GM18508 (cell line): Measurements from ENCODE around the gene DPYD.

Source experiments
- ATAC-seq: cut with Tn5 transposase; IDR thresholded peaks from one replicate; pipeline ENCODE4 v1.9.1; 2021; ENCODE audit warnings: moderate number of reproducible peaks; ENCODE audit not compliant: insufficient read depth, unreplicated experiment

DPYD gene

DNA sequence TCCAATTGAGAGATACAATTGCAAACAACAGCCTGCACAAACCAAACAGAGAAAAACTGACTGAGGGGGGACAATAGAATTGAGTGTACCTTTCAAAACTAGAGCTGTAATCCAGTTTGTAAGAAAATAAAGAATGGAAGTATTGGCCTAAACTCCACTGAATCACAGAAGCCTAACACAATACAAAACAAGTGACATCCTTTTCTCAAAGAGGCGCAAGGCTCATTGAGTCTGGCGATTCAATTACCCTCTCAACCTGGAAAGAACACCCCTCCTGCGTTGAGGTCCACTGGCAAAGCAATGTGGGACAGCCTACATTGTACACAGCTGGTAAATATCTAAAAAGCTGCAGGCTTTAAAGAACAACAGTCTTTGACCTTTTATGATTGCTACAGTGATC, 182.6 kb downstream of the DPYD start:
- ATAC-seq = no peak

DNA sequence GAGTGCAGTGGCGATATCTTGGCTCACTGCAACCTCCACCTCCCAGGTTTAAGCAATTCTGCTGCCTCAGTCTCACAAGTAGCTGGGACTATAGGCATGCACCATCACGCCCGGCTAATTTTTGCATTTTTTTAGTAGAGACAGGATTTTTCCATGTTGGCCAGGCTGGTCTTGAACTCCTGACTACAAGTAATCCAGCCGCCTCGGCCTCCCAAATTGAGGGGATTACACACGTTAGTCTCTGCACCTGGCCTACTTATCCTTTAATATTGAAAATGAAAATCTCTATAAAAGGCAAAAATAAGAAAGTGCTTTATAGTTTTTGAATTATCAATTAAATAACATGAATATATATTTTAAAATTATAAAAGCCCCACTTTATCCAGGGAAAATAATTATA, 190.6 kb downstream of the DPYD start:
- no peak for ATAC-seq

GRCh38 chr1:97728436-97728835, 192.4 kb downstream of the DPYD start:
- ATAC-seq = no peak

DNA sequence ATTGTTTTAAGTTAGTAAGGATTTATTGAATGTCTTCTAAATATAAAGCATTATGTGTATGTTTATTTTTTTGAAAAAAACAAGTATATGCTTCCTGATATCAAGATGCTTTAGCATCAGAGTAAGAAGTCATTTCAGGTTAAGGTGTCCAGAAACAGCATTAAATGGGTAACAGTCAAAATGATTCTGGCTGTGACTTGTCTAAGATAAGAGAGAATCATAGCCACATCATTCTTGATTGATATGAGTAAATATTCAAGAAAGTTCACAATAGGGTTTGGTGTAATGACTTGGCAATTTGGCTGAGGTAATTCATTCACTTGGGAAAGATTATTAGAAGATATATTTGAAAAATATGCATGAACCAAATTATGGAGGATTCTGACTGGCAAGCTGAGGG, 193.8 kb downstream of the DPYD start:
- no peak for ATAC-seq

DNA sequence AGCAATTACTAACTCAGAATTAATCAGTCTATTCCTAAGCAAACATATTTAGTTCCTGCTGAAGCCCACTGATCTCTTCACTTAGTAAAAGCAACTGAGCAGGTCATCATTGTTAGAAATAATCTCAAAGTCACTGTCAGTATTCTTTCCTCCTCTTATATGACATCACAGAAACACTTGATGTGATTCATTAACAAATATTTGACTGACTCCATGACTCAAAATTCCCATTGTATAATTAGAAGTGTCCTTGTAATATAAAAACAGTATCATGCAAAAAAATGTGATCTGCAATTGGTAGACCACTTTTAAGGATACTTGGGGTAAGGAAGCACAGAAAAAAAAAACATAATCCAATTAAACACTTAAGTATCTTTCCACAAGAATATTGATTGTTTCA, 194.4 kb downstream of the DPYD start:
- no peak for ATAC-seq

DNA sequence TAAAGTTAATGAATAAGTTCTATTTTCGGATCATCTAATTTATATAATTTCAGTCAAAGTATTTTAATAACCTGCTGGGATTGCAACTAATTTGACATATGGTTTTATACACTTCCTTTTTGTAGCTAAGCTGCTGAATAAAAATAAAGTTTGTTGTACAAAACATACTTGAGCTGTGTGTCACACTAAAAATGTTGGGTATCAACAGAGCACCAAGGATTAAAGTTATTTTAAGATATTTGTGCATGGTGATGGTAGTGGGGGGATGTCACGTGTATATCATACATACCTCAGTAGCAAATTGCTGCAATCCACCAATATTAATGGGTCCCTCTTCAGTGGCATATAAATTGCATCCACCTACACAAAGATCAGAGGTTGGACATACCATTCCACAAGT, 199.6 kb downstream of the DPYD start:
- ATAC-seq = no peak

GRCh38 chr1:97712980-97713379, 207.9 kb downstream of the DPYD start:
- ATAC-seq = no peak

DNA sequence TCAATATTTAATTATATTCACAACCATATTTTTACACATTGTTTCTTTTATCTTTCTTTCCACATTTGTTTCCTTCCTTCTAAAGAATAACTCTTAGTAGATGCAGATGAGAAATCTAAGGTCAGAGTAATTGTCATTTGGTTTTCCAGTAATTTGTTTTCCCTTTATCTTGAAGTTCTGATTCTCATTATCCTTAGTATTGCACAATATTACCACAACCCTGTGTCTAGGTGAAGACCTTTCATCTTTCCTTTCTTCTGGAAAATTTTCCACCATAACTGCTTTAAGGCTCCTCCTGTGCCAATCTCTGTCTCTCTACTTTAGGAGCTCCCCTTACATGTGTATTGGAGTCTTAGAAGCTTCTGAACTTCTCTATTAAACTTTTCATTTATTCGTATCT, 209.0 kb downstream of the DPYD start:
- no peak for ATAC-seq

DNA sequence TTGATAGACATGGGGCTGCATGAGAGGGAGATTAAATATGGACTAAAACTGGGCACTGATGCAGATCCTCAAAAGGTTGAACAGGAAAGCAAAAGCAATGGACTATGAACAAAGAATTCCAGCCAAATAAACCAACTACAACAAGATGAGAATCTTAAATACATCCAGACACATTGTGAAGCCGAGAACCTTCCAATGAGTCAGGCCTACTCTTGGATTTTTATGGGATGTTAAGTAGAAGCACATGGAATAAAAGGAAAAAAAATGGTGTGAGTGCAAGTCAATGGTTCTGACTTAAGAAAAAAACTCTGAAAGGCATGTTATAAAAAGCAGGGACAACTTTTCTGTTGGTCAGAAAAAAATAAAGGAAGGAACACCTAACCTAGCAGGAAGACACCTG, 227.2 kb downstream of the DPYD start:
- ATAC-seq = no peak

DNA sequence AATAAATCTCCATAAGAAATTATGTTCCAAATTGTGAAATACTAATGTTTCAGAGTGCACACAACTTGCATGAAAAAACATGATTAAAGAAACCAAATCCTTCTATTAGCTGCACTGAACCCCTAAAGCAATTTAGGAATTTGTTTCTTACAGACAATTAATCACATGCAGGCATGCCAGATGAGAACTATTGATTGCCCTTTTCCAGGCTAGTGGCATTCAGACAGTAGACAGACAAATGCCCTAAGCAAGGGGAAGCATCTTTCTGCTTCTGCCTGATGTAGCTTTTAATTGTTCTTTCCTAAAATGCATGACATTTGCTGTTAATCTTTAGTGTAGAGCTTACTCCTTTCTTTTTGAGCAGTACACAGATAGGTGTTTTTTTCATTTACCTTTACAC, 229.5 kb downstream of the DPYD start:
- no peak for ATAC-seq

DNA sequence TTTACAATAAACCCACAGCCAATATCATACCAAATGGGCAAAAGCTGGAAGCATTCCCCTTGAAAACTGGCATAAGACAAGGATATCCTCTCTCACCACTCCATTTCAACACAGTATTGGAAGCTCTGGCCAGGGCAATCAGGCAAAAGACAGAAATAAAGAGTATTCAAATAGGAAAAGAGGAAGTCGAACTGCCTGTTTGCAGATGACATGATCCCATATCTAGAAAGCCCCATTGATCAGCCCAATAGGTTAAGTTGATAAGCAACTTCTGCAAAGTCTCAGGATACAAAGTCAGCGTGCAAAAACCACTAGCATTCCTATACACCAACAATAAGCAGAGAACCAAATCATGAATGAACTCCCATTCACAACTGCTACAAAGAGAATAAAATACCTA, 235.5 kb downstream of the DPYD start:
- ATAC-seq = no peak

GRCh38 chr1:97680894-97681293, 239.9 kb downstream of the DPYD start:
- ATAC-seq = no peak

GRCh38 chr1:97680470-97680869, 240.4 kb downstream of the DPYD start:
- ATAC-seq = no peak

DNA sequence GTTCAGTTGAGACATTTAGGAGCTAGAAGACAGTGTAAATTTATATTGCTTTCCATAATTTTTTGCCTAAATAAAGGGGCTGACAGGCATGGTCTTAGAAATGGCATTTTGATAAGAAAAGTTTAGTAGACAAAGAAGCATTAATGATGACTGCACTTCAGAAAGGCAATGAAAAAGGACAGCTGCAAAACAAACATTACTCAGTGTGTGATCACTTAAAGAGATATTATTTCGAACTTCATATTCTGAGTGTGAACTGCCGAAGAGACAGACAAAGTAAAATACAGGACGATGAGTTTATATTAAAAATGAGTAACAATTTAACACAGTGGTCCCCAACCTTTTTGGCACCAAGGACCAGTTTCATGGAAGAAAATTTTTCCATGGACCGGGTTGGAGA, 243.1 kb downstream of the DPYD start:
- ATAC-seq = no peak

DNA sequence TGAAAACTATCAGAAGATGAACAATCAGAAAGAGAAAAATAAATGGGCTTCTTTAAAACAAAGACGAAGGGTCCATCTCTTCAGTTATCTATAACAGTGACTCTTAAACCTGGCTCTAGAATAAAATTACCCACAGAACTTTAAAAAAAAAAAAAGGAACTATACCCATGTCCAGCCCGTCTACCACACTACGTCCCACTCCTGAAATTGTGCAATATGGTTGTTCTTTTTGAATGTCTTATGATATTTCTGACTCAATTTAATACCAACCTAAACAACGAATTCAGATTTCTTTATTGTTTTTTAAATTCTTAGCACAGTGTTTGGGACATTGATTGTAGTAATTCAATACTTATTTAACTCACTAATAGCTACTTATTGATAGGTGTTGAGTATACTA, 246.3 kb downstream of the DPYD start:
- no peak for ATAC-seq

DNA sequence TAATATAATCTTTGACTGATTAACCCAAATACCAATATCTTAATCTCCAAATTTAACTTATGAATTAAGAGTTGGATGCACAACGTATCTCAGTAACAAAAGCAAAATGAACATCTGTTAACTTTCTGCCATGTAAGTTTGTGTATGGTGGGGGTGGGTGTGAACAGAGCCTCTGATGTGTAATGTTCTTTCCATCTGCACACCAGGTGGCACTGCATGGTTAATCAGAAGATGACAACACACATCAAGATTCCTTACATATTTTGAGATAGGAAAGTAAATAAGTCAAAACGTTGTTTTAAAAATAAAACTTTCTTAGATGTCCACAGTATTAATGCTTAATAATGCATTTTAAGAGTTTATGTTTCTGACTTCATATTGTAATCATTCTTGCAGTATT, 251.9 kb downstream of the DPYD start:
- no peak for ATAC-seq

DNA sequence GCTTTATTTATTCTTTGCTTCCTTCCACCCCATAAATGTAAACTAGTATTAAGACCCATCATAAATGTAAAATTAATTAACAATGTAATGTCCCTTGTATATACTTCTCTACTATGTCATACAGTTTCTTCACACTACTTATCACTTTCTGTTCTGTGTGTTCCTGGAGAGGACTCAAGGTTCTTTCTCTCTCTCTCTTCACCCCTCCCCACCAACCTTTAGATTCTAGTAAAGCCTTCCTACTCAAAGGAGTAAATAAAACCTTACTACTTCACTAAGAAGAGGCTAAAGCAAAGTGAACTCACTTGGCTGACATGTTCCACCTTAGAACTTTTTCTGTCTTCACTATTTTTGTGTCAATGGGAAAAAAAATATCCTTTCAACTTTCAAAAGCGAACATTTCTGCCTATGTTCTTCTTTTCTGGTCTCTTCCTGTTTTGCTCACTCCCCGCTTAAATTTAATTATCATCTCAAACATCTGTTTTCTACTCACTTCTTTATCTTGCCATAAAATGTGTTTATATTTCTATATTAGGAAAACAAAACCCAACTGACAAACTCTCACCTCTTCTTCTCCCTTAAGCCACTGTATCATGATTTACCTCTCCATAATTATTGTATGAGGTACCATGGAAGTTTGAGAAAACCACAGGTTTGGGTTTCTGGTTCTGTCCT, 260.3 kb downstream of the DPYD start:
- no peak for ATAC-seq

DNA sequence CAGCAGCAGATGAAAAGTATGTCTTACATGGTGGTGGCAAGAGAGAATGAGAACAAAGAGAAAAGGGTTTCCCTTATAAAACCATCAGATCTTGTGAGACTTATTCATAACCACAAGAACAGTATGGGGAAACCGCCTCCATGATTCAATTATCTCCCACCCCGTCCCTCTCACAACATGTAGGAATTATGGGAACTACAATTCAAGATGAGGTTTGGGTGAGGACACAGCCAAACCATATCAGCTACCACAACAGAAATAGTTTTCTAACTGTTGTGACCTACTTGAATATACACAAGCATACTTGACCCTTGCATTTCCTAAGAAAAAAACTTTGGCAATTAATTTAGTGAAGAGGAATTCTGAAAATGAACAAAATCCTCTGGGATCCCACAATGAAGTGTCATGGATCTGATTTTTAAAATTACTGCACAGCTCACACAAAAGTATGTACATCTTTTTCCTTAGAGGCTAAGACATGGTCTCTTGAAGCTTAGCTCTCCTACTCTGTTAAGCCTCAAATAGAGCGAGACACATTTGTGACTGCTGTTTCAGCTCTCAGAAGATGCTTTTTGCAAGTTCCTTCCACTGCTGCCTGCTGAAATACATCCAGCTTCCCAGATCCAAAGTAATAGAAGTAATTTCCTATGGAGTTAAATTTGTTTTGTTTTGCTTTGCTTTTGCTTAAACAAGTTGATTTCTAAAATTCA, 265.8 kb downstream of the DPYD start:
- ATAC-seq = no peak

- ATAC-seq = no peak
These were observed 269.6 kb downstream of the DPYD start for GRCh38 chr1:97651250-97651649.

- ATAC-seq = no peak
These were observed 271.2 kb downstream of the DPYD start for GRCh38 chr1:97649591-97649990.

- no peak for ATAC-seq
These were observed 273.1 kb downstream of the DPYD start for GRCh38 chr1:97647776-97648175.

DNA sequence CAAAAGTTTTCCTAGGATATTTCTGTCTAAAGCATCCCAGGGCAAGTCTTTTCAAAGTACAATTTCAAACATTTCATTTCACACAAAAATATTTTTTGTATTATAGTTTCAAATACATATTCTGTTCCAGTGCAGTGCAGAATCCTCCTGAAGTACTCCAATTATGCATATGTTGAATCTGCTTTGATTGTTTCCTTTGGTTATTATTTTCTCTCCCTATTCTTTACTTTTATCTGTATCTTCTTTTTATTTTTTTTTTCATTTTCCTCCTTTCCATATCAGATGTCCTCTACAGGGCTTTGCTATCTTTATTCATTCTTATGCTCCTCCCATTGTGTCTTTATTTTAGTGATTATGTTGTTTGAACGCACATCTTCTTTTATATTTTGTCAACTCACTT, 274.8 kb downstream of the DPYD start:
- no peak for ATAC-seq
